RWPE1 (cell line): ENCODE data around the gene KSR1.

Source experiments
- CTCF ChIA-PET: fragments of 350-600 bp; sonication (Branson Sonifier 250); formaldehyde crosslinking; extraction: SDS; loops from one replicate; lab custom pipeline; 2021; lab: Yijun Ruan, JAX
- POLR2A ChIA-PET: fragments of 400-600 bp; formaldehyde crosslinking; extraction: SDS; loops from one replicate; lab custom pipeline; 2020; ENCODE audit warnings: antibody characterized with exemption; ENCODE audit not compliant: low non-redundant PET; lab: Yijun Ruan, JAX
- DNase-seq: peaks from one replicate; pipeline ENCODE4 v3.0.0; 2012; ENCODE audit warnings: low spot score
- H3K27ac ChIP-seq: fragments of 450-650 bp; 2 replicates; pipeline ENCODE4 v1.5.1; 2017
- TF ChIP-seq, protein P1 (sequence below): fragments of 450-650 bp; conservative IDR thresholded peaks from 2 replicates; pipeline ENCODE4 v1.5.1; 2017; ENCODE audit warnings: low read depth, mild to moderate bottlenecking

The KSR1 gene

DNA sequence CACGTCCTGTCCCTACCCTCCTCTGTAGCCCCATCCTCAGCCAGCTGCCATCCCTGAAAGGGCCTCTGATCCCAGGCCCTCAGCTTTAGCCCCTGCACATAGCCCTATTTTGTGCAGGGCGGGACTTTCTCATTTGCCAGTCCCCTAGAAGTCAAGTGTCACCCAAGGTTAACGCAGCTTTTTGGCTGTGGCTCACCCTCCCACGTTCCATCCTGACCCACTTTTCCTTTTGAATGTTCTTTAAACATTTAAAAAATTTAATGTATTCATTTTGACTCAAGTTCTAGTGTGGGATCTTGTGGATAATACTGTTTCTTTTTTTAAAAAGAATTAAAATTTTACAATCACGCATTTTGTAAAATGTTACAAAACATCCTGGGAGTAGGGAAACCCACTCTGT is 112.6 kb downstream of the KSR1 start:
- TF ChIP-seq, protein P1, sequence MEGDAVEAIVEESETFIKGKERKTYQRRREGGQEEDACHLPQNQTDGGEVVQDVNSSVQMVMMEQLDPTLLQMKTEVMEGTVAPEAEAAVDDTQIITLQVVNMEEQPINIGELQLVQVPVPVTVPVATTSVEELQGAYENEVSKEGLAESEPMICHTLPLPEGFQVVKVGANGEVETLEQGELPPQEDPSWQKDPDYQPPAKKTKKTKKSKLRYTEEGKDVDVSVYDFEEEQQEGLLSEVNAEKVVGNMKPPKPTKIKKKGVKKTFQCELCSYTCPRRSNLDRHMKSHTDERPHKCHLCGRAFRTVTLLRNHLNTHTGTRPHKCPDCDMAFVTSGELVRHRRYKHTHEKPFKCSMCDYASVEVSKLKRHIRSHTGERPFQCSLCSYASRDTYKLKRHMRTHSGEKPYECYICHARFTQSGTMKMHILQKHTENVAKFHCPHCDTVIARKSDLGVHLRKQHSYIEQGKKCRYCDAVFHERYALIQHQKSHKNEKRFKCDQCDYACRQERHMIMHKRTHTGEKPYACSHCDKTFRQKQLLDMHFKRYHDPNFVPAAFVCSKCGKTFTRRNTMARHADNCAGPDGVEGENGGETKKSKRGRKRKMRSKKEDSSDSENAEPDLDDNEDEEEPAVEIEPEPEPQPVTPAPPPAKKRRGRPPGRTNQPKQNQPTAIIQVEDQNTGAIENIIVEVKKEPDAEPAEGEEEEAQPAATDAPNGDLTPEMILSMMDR = no peak
- DNase-seq = no peak
- CTCF ChIA-PET = interaction anchor here (0.6 to 0.7 kb wide), 3 partner anchors 33 to 214 kb away, joined by 3 to 5 read pairs (median 3); no protein-coding TSS in a partner anchor
- no peak overlapping the region for H3K27ac ChIP-seq
- POLR2A ChIA-PET = no interaction called here

DNA sequence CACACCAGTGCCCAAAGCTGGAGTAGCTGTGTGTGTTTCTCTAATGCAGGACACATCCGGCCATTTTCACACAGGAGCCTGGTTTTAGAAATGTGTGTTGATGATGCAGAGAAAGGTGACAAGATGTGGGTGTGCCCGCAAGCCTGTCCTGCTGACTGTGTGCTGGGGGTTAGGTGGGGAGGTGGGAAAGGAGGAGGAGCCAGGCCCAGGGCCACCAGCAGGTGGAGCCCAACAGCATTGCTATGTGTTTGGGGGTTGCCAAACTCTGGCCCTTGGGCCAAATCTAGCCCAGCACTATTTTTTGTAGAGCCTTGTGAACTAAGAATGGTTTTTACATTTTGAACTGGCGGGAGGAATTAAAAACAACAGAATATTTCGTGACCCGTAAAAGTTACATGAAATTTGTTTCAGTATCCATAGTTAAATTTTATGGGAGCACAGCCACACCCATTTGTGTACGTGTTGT is 113.0 kb downstream of the KSR1 start:
- DNase-seq = no peak
- POLR2A ChIA-PET = no interaction called here
- TF ChIP-seq, protein P1 = no peak; the same call in 1 of the 2 replicates
- CTCF ChIA-PET = interaction anchor here (0.6 kb wide), 2 partner anchors 48 to 215 kb away, joined by 3 to 5 read pairs; no protein-coding TSS in a partner anchor
- H3K27ac ChIP-seq = no peak overlapping the region

DNA sequence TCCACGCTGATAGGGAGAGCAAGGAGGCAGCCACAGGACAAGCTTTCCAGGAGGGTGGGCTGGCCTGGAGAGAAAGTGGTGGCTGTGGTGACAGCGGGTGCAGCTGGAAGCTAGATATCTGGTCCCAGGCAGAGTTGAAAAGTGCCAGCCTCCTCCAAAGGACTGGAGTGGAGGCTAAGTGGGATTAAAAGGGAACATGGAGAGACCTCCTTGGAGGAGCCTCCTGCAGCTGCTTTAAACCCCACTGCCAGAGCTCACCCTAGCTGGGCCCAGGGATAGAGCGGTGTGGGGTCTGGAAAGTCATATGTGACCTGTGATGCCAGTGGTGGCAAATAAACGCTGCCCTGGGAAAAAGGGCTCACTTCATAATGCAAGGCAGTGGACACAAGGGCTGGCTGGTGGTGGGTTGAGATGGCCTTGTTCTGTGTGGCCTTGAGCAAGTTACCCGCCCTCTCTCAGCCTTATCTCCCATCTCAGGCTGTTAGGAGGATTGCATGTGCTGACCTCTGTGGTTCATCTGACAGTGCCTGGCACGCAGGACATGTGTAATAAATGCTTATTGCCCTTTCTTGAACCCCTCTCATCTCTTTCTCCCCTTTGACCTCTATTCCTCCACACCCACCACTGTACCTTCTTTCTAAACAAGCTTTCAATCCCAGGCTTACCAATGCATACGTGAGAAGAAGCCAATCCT is 113.8 kb downstream of the KSR1 start:
- CTCF ChIA-PET = no interaction called here
- H3K27ac ChIP-seq = no peak overlapping the region
- TF ChIP-seq, protein P1 = no peak
- no peak for DNase-seq
- POLR2A ChIA-PET = no interaction called here

DNA sequence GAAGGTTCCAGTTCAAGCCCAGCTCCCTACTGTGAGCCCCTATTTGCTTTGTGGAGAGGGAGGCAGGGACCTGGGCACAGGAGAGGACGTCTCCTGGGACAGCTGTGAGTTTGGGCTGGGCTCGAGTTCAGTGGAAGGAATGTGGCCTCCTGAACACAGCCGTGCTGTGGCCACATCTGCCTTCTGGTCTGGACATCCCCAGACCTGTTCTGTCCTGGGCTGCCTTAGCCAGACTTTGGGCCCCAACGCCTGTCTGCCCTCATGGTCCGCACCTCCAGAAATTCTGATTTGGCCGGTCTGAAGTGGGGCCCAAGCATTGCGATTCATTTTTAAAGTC is 114.3 kb downstream of the KSR1 start:
- POLR2A ChIA-PET = no interaction called here
- no peak overlapping the region for H3K27ac ChIP-seq
- no peak for DNase-seq
- TF ChIP-seq, protein P1 = no peak
- CTCF ChIA-PET = no interaction called here

DNA sequence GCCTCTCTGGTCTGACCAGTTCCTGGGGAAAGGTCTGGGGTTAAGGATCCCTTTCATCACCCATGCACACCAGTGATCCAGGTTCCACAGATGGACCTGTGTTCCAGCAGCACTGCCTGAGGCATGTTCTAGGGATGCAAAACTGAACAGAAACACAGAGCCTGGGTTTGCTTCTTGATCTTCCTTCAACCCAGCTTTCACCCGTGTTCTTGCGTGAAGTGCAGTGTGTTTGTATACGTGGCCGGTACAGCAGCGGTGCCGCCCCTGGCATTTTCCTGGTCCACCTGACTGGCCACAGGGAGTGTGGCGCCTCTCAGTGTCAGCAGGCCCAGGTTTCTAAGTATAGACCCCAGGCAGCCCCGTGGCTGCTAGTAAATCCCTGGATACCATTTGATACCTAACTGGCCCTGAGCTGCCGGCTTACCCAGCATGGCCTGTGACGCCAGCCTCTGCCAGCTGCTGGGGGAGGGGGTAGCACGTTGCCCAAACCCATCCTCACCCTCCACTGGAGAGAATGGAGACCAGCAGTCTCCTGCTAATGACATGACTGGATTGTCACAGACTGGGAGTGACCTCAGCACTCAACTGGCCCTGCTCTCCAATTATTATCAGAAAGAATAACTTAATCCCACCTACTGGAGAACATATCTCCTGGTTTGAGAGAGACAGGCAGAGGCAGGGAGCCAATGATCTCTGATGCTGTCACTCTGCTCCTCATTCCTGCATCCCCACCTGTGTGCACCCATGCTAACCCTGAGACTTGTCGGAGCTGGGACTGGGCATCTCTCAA is 115.5 kb downstream of the KSR1 start:
- no peak for DNase-seq
- TF ChIP-seq, protein P1 = no peak
- ChIA-PET POLR2A (no interaction called here), CTCF (interaction anchor here (0.6 kb wide), 1 partner anchor 29 kb away, joined by 3 read pairs; no protein-coding TSS in a partner anchor)
- no peak overlapping the region for H3K27ac ChIP-seq

DNA sequence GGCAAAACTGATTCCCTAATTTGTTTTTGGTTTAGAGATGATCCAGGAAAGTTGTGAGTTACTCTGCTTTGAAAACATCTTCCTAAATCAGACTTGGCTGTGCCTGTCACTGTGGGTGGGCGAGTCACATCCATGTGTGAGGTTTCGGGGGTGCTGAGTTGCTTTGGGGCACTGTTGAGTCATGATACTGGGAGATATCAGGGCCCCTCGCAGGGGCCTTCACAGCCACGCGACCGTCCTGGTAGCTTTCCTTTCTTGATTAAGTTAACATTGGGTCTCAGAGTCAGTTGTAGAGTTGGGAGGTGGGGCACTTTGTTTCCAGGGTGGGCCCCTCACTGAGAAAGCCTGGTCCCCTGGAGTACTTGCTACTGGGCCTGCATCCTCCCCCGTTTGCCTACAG is 116.4 kb downstream of the KSR1 start:
- DNase-seq = no peak
- TF ChIP-seq, protein P1 = no peak
- ChIA-PET CTCF (no interaction called here), POLR2A (no interaction called here)
- no peak overlapping the region for H3K27ac ChIP-seq
